ENCODE data around the gene RAPGEF4.

DNA sequence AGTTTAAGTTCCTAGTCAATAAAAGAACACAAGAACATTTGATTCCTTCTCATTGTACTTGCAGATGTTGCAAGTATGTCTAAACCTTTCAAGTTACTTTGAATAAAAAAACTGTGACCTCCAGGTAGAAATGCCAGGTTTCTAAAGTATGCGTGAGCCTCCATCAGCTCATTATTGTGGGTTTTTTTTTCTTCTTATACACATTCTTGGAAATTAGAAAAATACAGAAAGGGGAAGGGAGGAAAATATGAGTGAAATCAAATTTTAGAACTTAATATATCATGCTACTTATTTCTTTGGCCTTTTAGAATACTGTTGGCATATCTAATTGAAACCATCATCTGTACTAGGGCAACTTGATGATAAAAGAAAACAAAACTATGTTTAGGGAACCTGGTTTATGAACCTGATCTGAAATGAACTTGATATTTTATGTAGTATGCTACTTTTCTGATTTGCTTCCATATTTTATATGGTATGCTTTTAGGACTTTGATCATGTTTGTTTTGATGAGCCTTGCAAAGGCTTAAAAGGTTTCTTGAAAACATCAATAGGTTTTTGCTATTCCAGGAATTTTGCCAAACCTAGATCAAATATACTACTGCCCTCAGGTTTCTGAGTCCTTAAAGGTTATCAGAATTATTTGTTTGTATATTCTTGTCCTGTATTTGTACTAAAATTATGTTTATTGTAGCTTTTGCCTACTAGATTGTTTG lies 209.3 kb downstream of the RAPGEF4 start:
- TF ChIP-seq, protein P1, sequence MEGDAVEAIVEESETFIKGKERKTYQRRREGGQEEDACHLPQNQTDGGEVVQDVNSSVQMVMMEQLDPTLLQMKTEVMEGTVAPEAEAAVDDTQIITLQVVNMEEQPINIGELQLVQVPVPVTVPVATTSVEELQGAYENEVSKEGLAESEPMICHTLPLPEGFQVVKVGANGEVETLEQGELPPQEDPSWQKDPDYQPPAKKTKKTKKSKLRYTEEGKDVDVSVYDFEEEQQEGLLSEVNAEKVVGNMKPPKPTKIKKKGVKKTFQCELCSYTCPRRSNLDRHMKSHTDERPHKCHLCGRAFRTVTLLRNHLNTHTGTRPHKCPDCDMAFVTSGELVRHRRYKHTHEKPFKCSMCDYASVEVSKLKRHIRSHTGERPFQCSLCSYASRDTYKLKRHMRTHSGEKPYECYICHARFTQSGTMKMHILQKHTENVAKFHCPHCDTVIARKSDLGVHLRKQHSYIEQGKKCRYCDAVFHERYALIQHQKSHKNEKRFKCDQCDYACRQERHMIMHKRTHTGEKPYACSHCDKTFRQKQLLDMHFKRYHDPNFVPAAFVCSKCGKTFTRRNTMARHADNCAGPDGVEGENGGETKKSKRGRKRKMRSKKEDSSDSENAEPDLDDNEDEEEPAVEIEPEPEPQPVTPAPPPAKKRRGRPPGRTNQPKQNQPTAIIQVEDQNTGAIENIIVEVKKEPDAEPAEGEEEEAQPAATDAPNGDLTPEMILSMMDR (IDR thresholded peaks at IDR 0.05) = no peak
- no peak for TF ChIP-seq POLR2A (IDR thresholded peaks at IDR 0.05)

Measured in gastroesophageal sphincter (tissue), 3 donors.